ENCODE measurements around the gene PRMT3.
"Not testable (repeated sequence)": the region's sequence is repeated elsewhere in the genome, so short reads cannot be mapped to it uniquely, and the experiment has no call there.

PRMT3 gene

GRCh38 chr11:20458905-20459632 lies 71.6 kb downstream of the PRMT3 start:
- TF ChIP-seq ZNF274 (IDR thresholded peaks at IDR 0.05; ENCODE audit: low read depth, low read length) (no peak), SUZ12 (IDR thresholded peaks at IDR 0.05; ENCODE audit: extremely low read depth, insufficient read depth, insufficient read length) (no peak), YY1 (IDR thresholded peaks at IDR 0.05; ENCODE audit: insufficient read depth, insufficient read length) (no peak)
- H3K36me3 ChIP-seq (ENCODE audit: insufficient read depth, insufficient read length, low read length): no peaks in the 10 kb centered on the region
- H3K27me3 ChIP-seq (ENCODE audit: insufficient read depth, insufficient read length): no peaks in the 10 kb centered on the region
- H3K9me3 ChIP-seq (ENCODE audit: insufficient read depth, low read length): no peaks in the 10 kb centered on the region
- H3K4me1 ChIP-seq (ENCODE audit: insufficient read depth, insufficient read length): no peaks in the 10 kb centered on the region
- no peak overlapping the region for H3K4me3 ChIP-seq (ENCODE audit: insufficient read length, low read depth)
- no peak overlapping the region for H3K9ac ChIP-seq (ENCODE audit: insufficient read length, low read depth)
- DNase-seq (ENCODE audit: low read depth, low spot score): no peak

- H3K36me3 ChIP-seq (ENCODE audit: insufficient read depth, insufficient read length, low read length): no peaks in the 10 kb centered on the region
- TF ChIP-seq ZNF274 (IDR thresholded peaks at IDR 0.05; ENCODE audit: low read depth, low read length): no peak
- H3K9ac ChIP-seq (ENCODE audit: insufficient read length, low read depth): no peak overlapping the region
- no peaks in the 10 kb centered on the region for H3K4me1 ChIP-seq (ENCODE audit: insufficient read depth, insufficient read length)
- DNase-seq (ENCODE audit: low read depth, low spot score): no peak
- no peaks in the 10 kb centered on the region for H3K9me3 ChIP-seq (ENCODE audit: insufficient read depth, low read length)
- no peak overlapping the region for H3K4me3 ChIP-seq (ENCODE audit: insufficient read length, low read depth)
- no peaks in the 10 kb centered on the region for H3K27me3 ChIP-seq (ENCODE audit: insufficient read depth, insufficient read length)
These were observed 72.3 kb downstream of the PRMT3 start for GRCh38 chr11:20459865-20460264.

- TF ChIP-seq SUZ12 (IDR thresholded peaks at IDR 0.05; ENCODE audit: extremely low read depth, insufficient read depth, insufficient read length): no peak
- no peak for TF ChIP-seq YY1 (IDR thresholded peaks at IDR 0.05; ENCODE audit: insufficient read depth, insufficient read length)
- no peak for TF ChIP-seq ZNF274 (IDR thresholded peaks at IDR 0.05; ENCODE audit: low read depth, low read length)
- no peak for DNase-seq (ENCODE audit: low read depth, low spot score)
- no peaks in the 10 kb centered on the region for H3K27me3 ChIP-seq (ENCODE audit: insufficient read depth, insufficient read length)
- H3K4me1 ChIP-seq (ENCODE audit: insufficient read depth, insufficient read length): no peaks in the 10 kb centered on the region
- no peaks in the 10 kb centered on the region for H3K9me3 ChIP-seq (ENCODE audit: insufficient read depth, low read length)
- H3K9ac ChIP-seq (ENCODE audit: insufficient read length, low read depth): no peak overlapping the region
- peaks cover 3% of the 10 kb centered on the region for H3K36me3 ChIP-seq (ENCODE audit: insufficient read depth, insufficient read length, low read length)
- no peak overlapping the region for H3K4me3 ChIP-seq (ENCODE audit: insufficient read length, low read depth)
These were observed 77.0 kb downstream of the PRMT3 start for GRCh38 chr11:20464518-20464917.

- H3K9me3 ChIP-seq (ENCODE audit: insufficient read depth, low read length): no peaks in the 10 kb centered on the region
- no peak overlapping the region for H3K9ac ChIP-seq (ENCODE audit: insufficient read length, low read depth)
- no peak for DNase-seq (ENCODE audit: low read depth, low spot score)
- H3K4me3 ChIP-seq (ENCODE audit: insufficient read length, low read depth): no peak overlapping the region
- H3K4me1 ChIP-seq (ENCODE audit: insufficient read depth, insufficient read length): no peaks in the 10 kb centered on the region
- peaks cover 3% of the 10 kb centered on the region for H3K36me3 ChIP-seq (ENCODE audit: insufficient read depth, insufficient read length, low read length)
- no peaks in the 10 kb centered on the region for H3K27me3 ChIP-seq (ENCODE audit: insufficient read depth, insufficient read length)
- TF ChIP-seq SUZ12 (IDR thresholded peaks at IDR 0.05; ENCODE audit: extremely low read depth, insufficient read depth, insufficient read length) (no peak), ZNF274 (IDR thresholded peaks at IDR 0.05; ENCODE audit: low read depth, low read length) (no peak), YY1 (IDR thresholded peaks at IDR 0.05; ENCODE audit: insufficient read depth, insufficient read length) (no peak)
These were observed 80.1 kb downstream of the PRMT3 start for GRCh38 chr11:20467487-20468185.

GRCh38 chr11:20470348-20470747 lies 82.8 kb downstream of the PRMT3 start:
- H3K27me3 ChIP-seq (ENCODE audit: insufficient read depth, insufficient read length): no peaks in the 10 kb centered on the region

GRCh38 chr11:20471929-20472328 lies 84.4 kb downstream of the PRMT3 start:
- not testable (repeated sequence) for H3K9me3 ChIP-seq (ENCODE audit: insufficient read depth, low read length); H3K4me3 ChIP-seq (ENCODE audit: insufficient read length, low read depth); H3K4me1 ChIP-seq (ENCODE audit: insufficient read depth, insufficient read length); H3K36me3 ChIP-seq (ENCODE audit: insufficient read depth, insufficient read length, low read length); H3K27me3 ChIP-seq (ENCODE audit: insufficient read depth, insufficient read length); DNase-seq (ENCODE audit: low read depth, low spot score); H3K9ac ChIP-seq (ENCODE audit: insufficient read length, low read depth)

More at GRCh38 chr11:20470348-20470747, 82.8 kb downstream of the PRMT3 start:
- H3K9me3 ChIP-seq (ENCODE audit: insufficient read depth, low read length): no peaks in the 10 kb centered on the region
- peaks cover 3% of the 10 kb centered on the region for H3K4me1 ChIP-seq (ENCODE audit: insufficient read depth, insufficient read length)
- no peak for DNase-seq (ENCODE audit: low read depth, low spot score)
- H3K36me3 ChIP-seq (ENCODE audit: insufficient read depth, insufficient read length, low read length): peaks cover 3% of the 10 kb centered on the region
- H3K9ac ChIP-seq (ENCODE audit: insufficient read length, low read depth): no peak overlapping the region
- H3K4me3 ChIP-seq (ENCODE audit: insufficient read length, low read depth): no peak overlapping the region
- no peak for TF ChIP-seq YY1 (IDR thresholded peaks at IDR 0.05; ENCODE audit: insufficient read depth, insufficient read length)
- TF ChIP-seq SUZ12 (IDR thresholded peaks at IDR 0.05; ENCODE audit: extremely low read depth, insufficient read depth, insufficient read length): no peak
- TF ChIP-seq ZNF274 (IDR thresholded peaks at IDR 0.05; ENCODE audit: low read depth, low read length): no peak

- Histone ChIP-seq H3K36me3 (ENCODE audit: insufficient read depth, insufficient read length, low read length) (no peaks in the 10 kb centered on the region), H3K9me3 (ENCODE audit: insufficient read depth, low read length) (no peaks in the 10 kb centered on the region), H3K27me3 (ENCODE audit: insufficient read depth, insufficient read length) (no peaks in the 10 kb centered on the region), H3K4me3 (ENCODE audit: insufficient read length, low read depth) (no peak overlapping the region), H3K4me1 (ENCODE audit: insufficient read depth, insufficient read length) (peaks cover 5% of the 10 kb centered on the region), H3K9ac (ENCODE audit: insufficient read length, low read depth) (no peak overlapping the region)
- TF ChIP-seq YY1 (IDR thresholded peaks at IDR 0.05; ENCODE audit: insufficient read depth, insufficient read length) (no peak), ZNF274 (IDR thresholded peaks at IDR 0.05; ENCODE audit: low read depth, low read length) (no peak), SUZ12 (IDR thresholded peaks at IDR 0.05; ENCODE audit: extremely low read depth, insufficient read depth, insufficient read length) (no peak)
- DNase-seq (ENCODE audit: low read depth, low spot score): peak; percentile 8
These were observed 86.8 kb downstream of the PRMT3 start for GRCh38 chr11:20474176-20474881.

All from NT2/D1 (cell line).